NCI-H510A (cell line): ENCODE results near the gene AGPAT2.

Experiments used
- DNase-seq: peaks from one replicate; lab custom pipeline; 2025; lab: John Stamatoyannopoulos, UW

The AGPAT2 gene

GRCh38 chr9:136661641-136662325 is 25.5 kb downstream of the AGPAT2 start:
- DNase-seq = no peak

- DNase-seq = no peak
Observed at GRCh38 chr9:136660971-136661550, 26.2 kb downstream of the AGPAT2 start.

DNA sequence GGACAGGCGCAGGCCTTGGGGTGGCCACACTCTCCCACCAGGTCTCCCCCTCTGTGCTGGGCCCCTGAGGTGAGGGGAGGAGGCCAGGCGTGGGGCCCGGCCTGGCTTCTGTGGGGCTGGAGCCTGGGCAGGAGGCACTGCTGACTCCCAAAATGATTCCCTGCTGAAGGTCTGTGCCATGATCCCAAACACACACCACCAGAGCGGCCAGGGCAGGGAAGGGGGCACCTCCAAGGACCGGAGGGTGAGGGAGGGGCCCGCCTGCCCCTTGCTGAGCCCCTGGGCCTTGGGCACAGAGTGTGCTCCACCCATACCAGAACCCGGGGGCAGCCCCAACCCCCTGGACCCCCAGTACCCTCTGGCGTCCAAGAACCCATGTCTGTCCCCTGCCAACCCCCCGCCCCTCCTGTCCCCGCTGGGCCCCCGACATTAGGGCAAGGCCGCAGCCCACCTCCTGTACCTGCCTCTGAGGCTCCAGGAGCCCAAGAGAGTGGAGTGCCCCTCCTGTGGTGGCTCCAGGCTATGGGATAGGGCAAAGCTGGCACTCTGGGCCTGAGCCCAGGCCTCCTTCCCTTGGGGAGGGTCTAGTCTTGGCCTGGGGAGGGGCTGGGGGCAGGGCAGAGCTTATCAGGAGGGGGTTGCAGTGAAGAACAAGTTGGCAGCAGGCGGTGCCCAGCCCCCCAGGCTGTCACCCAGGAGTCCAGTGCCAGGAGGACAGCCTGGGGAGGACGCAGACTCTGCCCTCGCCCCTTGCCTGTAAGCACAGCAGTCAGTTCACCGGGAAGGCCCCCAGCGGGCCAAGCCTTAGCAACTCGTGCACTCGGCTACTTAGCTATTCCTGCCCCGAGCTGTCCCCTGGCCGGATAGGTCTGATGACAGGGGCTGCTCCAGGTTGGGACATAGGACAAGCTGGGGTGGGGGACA is 27.1 kb downstream of the AGPAT2 start:
- DNase-seq = no peak

GRCh38 chr9:136658849-136659535 is 28.3 kb downstream of the AGPAT2 start:
- no peak for DNase-seq

GRCh38 chr9:136657974-136658848 is 29.0 kb downstream of the AGPAT2 start:
- no peak for DNase-seq

DNA sequence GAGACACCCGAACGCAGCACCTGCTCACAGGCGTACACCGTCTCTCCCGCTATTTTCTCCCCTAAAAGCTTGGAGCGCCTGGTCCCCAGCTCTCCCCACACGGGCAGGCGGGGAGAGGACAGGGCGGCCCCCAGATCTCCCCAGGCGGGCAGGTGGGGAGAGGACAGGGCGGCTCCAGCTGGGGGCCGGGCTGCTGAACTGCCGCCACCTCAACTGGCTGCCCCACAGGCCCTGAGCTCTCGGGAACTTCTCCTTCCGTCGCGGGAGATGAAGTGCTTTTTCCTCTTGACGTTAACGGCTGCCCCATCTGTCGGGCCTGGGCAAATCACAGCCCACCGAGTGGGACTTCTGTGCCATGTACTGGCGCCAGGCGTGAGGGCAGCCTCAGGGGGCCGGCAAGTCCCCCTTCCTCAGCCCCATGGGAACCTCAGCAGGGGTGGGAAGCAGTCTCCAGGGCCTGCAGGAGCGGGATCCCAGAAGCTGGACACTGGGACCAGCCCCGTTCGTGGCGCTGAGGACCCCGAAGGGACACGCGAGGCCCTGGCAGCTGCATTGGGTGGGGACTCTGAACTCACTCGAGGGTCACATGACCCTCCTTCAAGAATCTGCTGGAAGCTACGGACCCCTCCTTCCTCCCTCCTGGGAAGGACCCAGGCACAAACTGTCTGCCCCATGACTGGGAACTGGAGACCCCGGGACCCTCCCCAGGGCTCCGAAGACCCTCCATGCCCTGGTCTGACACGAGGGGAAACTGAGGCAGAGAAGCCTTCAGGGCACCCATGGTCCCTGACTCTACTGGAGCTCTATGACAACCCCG is 30.3 kb downstream of the AGPAT2 start:
- DNase-seq = no peak

DNA sequence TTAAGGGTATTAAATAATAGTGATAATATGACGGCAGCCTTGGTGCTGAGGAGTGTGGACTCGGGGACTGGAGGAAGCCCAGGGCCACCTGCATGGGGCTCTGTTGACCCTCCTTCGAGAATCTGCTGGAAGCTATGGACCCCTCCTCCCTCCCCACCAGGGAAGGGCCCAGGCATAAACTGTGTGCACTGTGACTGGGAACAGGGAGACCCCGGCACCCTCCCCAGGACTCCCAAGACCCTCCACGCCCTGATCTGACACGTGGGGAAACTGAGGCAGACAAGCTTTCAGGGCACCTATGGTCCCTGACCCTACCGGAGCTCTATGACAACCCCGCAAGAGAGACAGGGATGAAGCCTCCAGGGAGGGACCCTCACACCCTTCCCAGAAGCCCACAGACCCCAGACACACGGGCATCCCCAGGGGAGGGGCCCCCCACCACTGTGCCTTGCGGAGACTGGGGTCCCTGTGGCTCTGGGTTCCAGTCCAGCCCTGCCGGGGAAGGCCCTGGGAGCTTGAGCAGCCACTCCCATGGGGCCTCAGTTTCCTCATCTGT is 31.0 kb downstream of the AGPAT2 start:
- DNase-seq = no peak

DNA sequence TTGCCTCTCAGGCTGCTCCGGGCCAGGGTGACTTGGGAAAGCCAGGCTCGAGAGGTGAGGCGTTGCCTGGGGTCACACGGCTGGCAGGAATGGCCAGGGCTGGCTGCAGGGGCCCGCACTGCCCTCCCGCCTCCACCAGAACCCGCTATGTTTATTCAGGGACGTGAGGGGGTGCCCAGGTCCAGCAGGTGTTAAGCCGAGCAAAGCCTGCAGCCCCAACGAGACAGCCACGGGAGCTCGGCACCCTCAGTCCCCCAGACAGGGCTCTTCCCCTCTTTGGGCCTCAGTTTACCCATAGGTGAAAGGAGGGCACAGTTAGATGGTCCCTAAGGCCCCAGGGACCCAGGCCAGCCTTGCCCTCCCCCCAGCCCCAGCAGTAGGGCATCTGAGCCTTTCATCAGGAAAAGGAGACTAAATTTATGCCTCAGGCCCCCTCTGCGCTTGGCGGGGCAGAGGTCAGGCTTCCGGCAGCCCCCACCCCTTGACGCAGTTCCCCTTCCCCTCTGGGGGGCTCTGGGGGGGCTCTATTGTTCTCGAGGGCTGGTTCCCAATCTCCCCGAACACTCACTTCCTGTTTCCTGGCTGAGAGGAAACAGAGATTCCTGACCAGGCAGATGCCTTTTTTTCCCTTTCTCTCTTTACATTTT is 31.6 kb downstream of the AGPAT2 start:
- no peak for DNase-seq

DNA sequence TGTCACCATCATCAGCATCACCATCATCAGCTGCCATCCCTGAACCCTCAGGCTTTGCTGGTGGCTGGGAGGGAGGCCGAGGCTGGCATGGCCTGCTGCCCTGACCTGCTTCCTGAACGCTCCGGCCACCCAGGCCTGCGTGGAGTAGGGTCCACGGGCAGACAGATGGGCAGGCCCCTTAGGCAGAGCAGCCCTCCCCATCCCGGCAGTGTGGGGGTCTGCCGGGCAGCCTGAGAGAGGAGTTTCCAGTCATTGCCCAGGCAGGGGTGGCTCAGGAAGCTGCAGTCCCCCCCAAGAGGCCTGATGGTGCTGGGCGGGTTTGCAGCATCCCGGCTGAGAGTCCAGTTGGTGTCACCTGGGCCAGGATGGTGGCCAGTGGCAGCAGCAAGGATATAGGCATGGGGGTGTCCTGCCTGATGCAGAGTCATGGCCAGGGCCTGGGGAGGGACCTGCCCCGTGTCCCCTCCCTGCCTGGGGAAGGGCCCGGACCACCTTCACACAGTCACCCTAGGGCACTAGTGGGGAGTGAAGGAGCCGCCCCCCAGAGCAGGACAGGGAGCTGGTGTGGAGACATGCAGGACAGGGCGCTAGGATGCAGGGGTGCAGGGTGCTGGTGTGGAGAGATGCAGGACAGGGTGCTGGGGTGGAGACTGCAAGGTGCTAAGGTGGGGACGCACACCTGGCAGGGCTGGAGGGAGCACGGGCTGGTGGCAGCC is 32.3 kb downstream of the AGPAT2 start:
- no peak for DNase-seq

GRCh38 chr9:136653323-136654079 is 33.8 kb downstream of the AGPAT2 start:
- DNase-seq = no peak

DNA sequence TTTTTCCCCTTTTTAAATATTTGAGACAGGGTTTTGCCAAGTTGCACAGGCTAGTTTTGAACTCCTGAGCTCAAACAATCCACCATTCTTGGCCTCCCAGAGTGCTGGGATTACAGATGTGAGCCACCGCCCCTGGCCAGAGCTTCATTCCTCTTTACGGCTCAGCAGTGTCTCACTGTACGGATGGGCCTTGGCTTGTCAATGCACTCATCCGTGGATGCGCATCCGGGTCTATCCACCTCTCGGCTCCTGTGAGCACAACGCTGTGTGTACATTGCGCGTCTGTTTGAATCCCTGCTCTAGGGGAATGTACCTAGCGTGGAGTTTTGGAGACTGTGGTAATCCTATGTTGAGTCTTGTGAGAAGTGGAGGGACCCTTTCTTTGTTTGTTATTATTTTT is 35.4 kb downstream of the AGPAT2 start:
- DNase-seq = no peak

DNA sequence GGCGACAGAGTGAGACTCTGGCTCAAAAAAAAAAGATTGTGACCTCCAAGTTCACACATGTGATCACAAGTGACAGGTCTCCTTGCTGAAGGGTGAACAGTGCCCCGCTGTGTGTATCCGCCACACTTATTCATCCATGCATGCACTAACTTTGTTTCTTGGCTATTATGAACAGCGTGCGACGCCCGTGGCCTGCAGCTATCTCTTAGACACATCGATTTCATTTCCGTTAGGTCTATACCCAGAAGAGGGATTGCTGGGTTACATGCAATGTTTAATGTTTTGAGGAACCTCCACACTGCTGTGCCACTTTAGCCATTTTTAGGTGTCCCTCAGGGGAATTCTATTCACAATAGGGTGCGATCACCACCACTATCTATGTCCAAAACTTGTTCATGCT is 36.6 kb downstream of the AGPAT2 start:
- no peak for DNase-seq

- no peak for DNase-seq
Observed at GRCh38 chr9:136650021-136650420, 37.2 kb downstream of the AGPAT2 start.

GRCh38 chr9:136648751-136649150 is 38.5 kb downstream of the AGPAT2 start:
- no peak for DNase-seq

- DNase-seq = no peak
Observed at GRCh38 chr9:136646827-136647711, 40.2 kb downstream of the AGPAT2 start.

GRCh38 chr9:136645903-136646754 is 41.1 kb downstream of the AGPAT2 start:
- no peak for DNase-seq
